ENCODE data around the gene SLC17A5.
A peak's percentile ranks its signal among the peaks of the same experiment; 100 is the strongest.
"Not testable (repeated sequence)": the region's sequence is repeated elsewhere in the genome, so short reads cannot be mapped to it uniquely, and the experiment has no call there.

Gene SLC17A5, protein sequence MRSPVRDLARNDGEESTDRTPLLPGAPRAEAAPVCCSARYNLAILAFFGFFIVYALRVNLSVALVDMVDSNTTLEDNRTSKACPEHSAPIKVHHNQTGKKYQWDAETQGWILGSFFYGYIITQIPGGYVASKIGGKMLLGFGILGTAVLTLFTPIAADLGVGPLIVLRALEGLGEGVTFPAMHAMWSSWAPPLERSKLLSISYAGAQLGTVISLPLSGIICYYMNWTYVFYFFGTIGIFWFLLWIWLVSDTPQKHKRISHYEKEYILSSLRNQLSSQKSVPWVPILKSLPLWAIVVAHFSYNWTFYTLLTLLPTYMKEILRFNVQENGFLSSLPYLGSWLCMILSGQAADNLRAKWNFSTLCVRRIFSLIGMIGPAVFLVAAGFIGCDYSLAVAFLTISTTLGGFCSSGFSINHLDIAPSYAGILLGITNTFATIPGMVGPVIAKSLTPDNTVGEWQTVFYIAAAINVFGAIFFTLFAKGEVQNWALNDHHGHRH

DNA sequence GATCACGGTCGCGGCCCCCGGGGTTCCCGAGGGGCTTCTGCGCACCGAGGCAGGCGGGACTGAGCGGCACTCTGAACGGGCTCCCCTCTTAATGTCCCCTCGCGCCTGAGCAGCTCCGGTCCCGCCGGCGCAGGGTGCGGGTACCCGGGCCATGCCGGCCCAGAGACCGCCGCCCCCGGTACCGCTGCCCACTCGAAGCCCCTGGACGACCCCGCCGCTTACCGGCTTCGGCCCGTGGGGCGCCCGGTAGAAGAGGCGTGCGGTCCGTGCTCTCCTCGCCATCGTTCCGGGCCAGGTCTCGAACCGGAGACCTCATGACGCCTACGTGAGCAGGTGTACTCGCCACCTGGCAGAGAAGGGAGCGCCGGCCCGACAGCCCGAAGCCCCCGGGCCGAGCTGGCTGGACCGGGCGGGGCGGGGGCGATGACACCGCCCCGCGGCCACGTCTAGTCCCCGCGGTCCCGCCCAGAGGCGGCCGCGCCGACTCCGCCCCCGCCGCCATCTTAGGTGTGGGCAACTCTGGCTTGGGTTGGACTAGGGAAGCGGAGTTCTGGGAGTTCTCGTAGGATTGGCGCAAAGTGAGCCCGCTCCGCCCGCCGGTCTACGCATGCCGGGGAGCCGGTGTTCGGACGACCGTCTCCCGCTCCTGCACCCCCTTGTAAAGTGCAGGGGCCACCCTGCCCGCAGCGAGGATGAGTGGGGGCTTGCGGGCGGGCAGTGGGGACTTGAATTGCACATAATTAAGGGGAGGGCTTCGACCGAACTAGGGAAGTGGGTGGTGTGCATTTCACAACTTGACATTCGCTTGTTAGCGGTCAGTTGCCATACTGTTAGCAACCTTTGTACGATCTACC, at the start of gene SLC17A5:
Gene SLC17A5, minus strand, starts transcription at position 422 of the 854 bp plus-strand sequence. Its CDS starts 106 bp downstream, at position 316.
- peak; percentile 85 to 89 for DNase-seq (ENCODE audit: low read depth in 2 of 2)

DNA sequence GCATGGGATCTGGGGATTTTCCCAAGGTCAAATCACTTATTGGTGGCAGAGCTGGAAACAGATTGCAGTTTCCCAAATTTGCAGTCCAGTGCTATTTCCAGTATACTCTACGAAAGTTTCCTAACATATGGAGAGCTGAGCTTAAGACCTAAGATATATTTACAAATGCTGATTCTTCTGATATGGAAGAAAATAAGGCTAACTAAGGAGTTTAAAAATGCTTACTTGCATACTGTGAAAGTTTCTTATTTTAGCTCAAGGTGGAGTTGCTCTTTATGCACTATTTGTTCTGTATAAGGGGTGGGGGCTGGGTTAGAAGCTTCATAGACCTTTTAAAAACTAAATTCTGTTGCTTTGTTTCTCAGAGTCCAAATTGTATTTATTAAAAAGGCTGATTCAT, 49.7 kb upstream of the SLC17A5 start:
- DNase-seq (ENCODE audit: low read depth in 2 of 2): no peak

DNA sequence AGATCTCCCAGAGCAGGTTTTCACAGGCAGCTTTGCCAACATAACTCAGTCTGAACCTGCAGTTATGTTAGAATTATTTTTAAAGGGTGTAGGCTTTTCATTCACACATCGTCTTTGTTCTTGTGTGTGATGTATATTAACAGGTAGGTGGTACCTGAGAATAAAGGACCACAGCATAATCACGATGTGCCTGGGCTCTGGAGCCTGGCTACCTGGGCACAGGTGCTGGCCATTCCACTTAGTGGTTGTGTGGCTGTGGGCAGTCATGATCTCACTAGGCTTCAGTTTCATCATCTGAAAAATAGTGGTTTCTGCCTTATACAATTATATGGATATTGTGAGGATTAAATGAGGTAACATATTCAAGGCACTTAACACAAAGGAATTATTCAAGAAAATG, 48.7 kb upstream of the SLC17A5 start:
- DNase-seq (ENCODE audit: low read depth in 2 of 2): no peak

DNA sequence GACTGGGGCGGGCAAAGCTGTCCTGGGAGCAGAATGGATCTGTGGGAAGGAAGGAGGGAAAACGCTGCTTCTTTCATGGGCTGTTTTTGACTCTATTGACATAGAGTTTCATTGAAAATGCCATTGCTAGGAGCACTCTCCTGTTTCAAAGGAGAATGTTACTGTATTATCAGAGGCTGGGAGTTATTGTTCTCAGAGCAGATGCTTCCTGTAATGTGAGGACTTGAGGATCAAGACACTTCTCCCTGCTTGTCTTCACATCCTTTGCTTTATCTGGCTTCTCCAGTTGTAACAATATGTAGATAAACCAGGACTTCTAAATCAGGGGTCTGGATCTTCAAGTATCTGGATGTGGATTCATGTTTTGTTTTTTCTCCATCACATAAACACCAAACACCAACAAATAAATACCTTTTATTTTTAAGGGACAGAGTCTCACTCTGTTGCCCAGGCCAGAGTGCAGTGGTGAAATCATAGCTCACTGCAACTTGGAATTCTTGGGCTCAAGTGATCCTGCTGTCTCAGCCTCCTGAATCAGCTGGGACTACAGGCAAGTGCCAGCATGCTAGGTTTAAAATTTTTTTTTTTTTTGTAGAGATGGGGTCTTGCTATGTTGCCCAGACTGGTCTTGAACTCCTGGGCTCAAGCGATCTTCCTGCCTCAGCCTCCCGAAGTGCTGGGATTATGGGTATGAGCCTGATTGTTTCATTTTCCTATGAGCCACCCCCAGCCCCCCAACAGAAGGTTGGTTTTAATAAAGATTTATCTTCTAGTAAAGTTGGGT, 46.1 kb upstream of the SLC17A5 start:
- no peak for DNase-seq (ENCODE audit: low read depth in 2 of 2)

DNA sequence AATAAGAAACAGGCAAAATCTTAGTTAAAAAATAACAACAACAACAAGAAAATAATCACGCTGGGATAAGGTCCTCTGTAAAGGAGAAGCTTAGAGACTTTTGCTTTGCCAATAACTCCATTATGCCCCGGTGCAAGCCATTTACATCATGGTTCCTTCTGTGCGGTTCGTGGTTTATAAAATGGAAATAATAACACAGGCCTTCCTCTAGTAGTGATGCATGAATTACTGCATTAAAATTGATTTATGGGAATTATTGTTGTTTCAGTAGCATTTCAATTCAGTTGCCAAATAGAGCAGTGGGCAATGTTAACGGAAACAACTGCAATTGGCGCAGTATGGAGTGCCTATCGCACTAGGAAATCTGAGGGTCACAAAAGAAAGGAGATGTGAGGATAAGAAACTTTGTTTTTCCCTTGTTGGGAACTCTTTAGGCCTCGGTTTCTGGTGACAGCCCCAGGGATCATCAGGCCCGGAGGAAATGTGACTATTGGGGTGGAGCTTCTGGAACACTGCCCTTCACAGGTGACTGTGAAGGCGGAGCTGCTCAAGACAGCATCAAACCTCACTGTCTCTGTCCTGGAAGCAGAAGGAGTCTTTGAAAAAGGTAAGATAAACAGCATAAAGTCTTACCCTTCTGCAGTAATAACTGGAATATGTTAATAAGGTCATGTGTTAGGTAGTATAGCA, 43.3 kb upstream of the SLC17A5 start:
- no peak for DNase-seq (ENCODE audit: low read depth in 2 of 2)

DNA sequence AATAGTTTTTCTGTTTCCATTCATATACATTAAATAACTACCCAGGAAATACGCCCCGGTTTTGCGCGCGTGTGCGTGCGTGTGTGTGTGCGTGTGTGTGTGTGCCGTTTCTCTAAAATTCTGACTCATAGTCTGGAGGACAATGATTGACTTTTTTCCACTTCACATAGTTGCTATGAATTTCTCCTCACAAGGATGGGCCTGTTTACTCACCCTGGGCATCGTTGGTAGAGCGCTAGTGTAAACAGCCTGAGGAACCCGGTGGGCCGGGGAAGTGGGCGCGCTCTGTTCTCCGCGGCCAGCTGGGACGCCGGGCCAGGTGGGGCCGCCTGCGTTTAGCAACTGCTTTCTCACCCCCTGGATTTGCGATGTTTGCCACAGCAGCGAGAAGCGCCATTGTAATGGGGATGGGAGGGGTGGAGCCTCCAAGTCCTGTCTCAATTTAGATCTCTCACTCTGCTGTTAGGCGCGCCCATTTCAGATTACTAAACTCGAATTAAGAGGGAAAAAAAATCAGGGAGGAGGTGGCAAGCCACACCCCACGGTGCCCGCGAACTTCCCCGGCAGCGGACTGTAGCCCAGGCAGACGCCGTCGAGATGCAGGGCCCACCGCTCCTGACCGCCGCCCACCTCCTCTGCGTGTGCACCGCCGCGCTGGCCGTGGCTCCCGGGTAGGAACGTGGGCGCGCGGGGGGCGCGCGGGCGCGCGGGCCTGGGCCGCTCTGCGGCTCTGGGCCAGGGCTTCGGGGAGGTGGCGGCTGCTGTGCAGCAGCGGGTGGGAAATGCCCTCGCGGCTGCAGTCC, 42.0 kb upstream of the SLC17A5 start, which contains the start of gene CD109:
Gene CD109, plus strand, starts transcription at position 585 of the 803 bp plus-strand sequence. Its CDS starts 13 bp downstream, at position 598.
- DNase-seq (ENCODE audit: low read depth in 2 of 2): peak; percentile 52 to 67

DNA sequence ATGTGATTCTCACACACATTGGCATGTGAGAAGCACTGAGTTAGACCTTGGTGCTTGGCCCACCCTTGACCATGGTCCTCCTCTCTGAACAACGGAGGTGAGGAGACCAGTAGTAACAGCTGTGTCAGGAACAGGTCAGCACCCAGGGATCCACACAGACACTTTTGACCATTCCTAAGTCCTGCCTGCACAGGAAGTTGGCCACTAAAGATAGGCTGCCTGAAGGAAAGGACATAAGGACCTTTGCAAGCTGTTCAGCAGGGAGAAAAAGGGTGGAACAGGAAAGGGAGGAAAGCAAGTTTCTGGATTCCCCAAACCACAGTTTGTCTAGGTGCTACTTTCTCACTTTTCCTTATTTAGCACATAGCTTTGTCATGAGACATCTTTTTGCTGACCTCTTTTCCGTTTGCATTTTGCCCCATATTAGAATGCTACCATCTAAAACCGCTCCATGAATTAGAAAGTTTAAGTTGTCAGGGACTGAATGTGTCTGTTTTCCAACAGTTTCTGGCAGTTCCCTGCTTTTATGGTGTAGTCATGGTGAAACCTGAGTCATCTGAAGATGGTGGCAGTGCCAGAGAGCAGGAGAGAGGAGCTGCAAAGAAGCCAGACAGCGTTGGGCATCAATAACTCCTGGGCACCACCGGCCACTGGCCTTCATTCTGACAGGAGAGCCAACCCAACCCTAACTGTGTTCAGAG, 41.1 kb upstream of the SLC17A5 start:
- no peak for DNase-seq (ENCODE audit: low read depth in 2 of 2)

DNA sequence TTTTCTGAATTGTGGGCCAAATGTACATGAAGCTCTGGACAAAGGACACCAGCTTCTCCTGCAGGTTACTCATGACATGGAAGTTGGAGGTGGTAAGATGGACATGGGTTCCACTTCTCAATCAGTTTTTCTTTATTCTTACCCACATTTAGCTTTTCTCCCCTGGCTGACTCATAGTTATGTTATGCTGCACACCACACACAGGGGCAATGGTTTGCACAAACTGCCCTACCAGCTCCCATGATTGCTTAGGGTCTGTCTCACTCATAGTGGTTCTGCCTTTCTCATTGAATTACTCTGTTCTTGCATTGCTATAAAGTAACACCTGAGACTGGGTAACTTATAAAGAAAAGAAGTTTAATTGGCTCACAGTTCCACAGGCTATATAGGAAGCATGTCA, 37.7 kb upstream of the SLC17A5 start:
- DNase-seq (ENCODE audit: low read depth in 2 of 2): no peak

DNA sequence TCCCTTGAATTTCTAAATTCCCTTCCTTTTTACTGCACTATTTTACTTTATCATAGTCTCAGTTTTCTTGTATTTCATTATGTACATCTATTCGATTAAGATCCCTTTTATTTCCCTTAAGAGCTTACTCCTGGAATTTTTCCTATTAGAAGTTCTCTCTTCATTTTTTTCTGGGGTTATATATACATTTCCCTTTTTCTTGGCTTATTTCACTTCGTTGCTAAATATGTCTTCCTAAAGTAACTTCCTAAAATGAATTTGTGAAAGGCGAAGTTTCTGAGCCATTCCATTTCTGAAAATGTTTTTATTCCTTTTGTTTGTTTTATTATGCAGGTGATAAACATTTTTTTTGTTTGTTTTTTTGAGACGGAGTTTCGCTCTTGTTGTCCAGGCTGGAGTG, 36.3 kb upstream of the SLC17A5 start:
- no peak for DNase-seq (ENCODE audit: low read depth in 2 of 2)

DNA sequence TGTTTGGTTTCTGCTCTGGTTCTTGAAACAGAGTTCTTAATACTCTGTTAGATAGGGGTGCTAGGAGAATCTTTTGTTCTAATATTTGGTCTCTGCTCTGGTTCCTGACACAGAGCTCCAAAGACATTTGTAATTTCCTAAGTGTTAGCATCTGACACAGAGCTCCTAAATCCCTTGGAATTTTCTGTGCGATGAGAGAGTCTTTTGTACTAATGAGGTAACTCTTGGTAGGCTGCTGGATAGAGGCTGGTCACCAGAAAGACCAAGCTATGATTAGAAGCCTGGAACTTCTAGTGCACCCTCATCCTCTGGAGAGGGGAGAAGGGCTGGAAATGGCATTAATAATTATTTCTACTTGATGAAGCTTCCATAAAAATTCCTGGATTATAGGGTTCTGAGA, 34.6 kb upstream of the SLC17A5 start:
- no peak for DNase-seq (ENCODE audit: low read depth in 2 of 2)

DNA sequence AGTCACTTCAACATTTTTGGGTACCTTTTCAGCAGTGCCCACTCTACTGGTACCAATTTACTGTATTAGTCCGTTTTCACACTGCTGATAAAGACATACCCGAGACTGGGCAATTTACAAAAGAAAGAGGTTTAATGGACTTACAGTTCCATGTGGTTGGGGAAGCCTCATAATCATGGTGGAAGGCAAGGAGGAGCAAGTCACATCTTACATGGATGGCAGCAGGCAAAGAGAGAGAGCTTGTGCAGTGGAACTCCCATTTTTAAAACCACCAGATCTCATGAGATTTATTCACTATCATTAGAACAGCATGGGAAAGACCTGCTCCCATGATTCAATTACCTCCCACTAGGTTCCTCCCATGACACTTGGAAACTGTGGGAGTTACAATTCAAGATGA, 29.8 kb upstream of the SLC17A5 start:
- not testable (repeated sequence) for DNase-seq (ENCODE audit: low read depth in 2 of 2)

DNA sequence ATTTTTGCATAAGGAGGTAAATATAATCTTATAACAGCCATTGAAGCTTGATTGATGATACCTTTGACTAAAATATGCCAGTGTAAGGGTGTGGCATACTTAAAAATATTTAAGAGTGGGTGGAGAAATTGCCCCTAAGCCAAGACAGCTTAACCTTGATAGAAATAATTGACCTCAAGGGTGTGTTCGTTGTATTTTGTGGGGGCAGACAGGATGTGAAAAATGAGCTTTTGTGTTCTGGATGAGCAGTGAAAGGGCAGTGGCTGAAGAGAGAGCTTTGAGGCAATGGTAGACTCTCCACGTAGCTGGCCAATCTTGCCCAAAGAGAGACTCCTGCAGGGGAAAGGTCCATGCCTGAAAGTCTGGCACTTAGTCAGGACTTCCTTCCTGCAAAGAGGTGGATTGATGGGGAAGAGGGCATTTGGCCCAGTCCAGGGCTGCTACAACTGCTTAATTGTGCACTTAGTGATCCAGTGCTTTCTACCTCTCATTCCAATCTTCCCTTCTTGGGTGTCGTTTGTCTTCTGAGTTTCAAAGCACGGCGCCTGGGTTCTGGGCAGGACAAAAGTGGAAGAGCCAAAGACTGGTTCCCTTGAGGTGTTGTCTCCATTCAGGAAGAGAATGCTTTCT, 26.6 kb upstream of the SLC17A5 start:
- no peak for DNase-seq (ENCODE audit: low read depth in 2 of 2)

DNA sequence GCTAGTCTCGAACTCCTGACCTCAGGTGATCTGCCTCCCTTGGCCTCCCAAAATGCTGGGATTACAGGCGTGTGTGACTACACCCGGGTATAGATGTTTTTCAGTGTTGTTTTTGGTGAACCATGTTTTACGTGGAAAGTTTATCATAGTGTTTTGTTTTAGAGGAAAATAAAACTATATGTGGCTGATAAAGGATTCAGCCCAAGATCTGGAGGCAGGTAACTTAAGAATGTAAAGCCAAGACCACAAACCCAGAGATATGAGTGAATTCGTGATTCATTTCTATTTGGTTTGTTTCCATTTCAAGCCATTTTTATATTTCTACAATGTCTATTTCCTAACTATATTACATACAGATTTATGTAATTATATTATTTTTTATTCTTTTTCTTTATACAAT, 26.1 kb upstream of the SLC17A5 start:
- not testable (repeated sequence) for DNase-seq (ENCODE audit: low read depth in 2 of 2)

DNA sequence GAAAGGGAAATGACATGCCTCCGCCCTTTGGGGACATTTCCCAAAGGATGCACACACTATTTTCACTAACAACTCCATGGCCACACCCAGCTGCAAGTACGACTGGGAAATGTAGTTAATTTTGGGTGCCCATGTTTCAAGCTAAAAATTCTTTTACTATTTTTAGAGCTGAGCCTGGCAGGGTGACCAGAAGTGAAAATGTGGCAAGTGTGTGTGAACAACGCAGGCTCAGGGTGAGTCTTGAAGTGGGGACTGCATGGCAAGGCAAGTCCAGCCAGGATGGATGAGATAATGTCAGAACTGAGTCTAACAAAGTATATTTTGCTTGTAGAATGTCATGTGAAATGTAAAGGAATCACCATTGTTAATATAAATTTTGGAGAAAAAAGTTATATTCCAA, 25.2 kb upstream of the SLC17A5 start:
- no peak for DNase-seq (ENCODE audit: low read depth in 2 of 2)

DNA sequence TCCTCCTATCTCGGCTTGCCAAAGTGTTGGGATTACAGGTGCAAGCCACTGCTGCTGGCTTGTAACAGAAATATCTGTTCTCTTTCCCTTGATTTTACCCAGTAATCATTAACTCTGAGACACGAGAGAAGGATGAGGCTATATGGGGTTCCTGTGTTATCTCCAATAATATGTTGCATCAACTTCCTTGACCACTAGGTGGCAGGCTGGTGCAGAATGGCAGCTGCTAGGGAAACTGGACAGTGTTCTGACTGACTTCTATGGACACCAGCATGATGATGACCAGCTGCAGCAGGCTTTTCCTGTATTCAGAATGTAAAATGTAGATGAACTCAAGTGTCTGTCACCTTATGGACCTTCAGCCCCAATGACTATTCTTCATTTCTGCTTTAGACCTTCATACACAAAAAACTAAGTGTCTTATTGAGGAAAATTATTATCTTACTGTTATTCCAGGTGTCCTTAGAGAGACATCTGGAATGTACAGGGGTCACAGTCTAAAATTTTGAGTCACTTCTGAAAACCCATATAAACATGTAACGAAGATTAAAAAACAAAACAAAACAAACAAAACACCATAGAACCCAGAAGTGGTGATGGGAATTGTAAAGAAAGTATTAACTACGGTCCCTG, 21.8 kb upstream of the SLC17A5 start:
- peak; percentile 63 to 72 for DNase-seq (ENCODE audit: low read depth in 2 of 2)

DNA sequence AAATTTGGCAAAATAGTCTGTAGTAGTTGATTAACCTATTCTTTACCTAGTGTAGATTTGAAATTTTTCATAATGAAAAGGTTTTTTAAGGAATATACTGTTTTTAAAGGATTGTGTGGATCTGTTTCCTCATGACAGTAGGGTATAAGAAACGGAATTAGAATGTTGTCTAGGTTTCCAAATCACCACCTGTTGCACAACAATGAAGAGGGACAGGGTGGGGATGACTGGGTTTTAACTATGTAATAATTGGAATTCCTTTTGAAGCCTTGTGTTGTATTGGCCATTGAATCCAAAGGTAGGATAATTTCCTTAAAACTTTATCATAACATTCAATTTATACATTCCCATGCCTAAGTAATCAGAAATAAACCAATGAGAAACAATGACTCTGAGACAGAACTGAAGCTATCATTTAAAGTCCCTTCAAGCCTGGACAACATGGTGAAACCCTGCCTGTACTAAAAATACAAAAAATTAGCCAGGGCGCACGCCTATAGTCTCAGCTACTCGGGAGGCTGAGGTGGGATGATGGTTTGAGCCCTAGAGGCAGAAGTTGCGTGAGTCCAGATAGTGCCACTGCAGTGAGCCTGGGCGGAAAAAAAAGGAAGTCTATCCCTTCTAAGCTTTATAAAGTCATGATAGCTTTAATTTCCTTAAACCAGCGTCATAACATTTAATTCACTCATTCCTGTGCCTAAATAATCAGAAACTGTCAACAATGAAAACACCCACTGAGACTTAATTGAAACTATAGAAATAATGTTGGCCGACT, 18.3 kb upstream of the SLC17A5 start:
- DNase-seq (ENCODE audit: low read depth in 2 of 2): no peak

DNA sequence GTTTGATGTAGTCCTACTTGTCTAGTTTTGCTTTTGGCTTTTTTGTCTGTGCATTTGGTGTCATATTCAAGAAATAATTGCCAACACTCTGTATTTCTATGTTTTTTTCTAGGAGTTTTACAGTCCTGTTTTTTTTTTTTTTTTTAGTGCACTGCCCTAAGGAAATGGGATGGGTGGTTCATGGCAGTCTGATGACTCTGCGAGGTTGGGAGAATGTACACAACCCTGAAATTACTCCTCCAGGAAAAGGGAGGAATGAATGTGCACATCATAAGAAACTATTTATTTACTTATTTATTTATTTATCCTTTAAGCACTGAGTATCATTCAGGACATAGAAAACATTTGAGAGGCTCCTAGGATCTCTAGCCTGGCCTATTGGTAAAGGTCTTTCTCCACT, 15.2 kb upstream of the SLC17A5 start:
- DNase-seq (ENCODE audit: low read depth in 2 of 2): no peak

DNA sequence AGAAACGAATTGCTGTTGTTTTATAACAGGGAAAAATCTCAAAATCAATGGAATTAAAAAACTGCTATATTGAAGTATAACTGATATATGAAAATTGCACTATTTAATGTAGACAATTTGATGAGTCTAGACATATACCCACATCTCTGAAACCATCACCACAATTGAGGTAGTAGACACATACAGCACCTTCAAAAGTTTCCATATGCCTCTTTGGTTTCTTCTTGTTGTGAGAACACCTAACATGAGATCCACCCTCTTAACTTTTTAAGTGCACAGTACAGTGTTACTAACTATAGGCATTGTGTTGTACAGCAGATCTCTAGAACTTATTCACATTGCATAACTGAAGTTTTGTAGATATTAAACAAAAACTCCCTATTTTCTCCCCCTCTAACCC, 14.0 kb upstream of the SLC17A5 start:
- no peak for DNase-seq (ENCODE audit: low read depth in 2 of 2)

Data from activated CD4-positive, alpha-beta T cell treated with anti-CD3 and anti-CD28 coated beads for 24 hours (primary cell).